ENCODE results near the gene EPN1. TPM values are rescaled to one million over a fixed set of nuclear protein-coding genes. Genes with fewer than 3 reads are reported as not detected.
"Not testable (repeated sequence)": the region's sequence is repeated elsewhere in the genome, so short reads cannot be mapped to it uniquely, and the experiment has no call there.

The EPN1 gene
- total RNA-seq, 1 donor from 2014 or later, result 151 TPM

DNA sequence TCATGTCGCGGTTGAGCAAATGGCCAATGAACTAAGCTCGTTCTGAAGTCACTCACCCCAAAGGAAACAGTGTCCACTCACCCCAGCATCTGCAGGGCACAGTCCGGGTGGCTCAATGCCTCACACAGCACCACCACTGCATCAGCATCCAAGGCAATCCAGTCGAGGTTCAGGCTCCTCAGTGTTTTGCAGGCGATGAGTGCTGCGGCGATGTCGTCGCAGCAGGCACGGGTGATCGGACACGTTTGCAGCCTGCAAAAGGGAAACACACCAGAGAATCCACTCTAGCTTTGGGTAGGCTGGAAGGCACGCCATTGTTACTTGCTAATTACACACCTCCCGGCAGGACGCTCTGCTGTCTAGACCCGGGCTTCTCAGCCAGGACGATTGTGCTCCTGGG, 36.7 kb downstream of the EPN1 start:
- DNase-seq (ENCODE audit: low read depth), result no peak
- TF ChIP-seq, protein P1, sequence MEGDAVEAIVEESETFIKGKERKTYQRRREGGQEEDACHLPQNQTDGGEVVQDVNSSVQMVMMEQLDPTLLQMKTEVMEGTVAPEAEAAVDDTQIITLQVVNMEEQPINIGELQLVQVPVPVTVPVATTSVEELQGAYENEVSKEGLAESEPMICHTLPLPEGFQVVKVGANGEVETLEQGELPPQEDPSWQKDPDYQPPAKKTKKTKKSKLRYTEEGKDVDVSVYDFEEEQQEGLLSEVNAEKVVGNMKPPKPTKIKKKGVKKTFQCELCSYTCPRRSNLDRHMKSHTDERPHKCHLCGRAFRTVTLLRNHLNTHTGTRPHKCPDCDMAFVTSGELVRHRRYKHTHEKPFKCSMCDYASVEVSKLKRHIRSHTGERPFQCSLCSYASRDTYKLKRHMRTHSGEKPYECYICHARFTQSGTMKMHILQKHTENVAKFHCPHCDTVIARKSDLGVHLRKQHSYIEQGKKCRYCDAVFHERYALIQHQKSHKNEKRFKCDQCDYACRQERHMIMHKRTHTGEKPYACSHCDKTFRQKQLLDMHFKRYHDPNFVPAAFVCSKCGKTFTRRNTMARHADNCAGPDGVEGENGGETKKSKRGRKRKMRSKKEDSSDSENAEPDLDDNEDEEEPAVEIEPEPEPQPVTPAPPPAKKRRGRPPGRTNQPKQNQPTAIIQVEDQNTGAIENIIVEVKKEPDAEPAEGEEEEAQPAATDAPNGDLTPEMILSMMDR (conservative IDR thresholded peaks at IDR 0.05; ENCODE audit: low read depth, low read length), result no peak
- H3K4me3 ChIP-seq (ENCODE audit: low read depth, low read length), result no peak overlapping the region

DNA sequence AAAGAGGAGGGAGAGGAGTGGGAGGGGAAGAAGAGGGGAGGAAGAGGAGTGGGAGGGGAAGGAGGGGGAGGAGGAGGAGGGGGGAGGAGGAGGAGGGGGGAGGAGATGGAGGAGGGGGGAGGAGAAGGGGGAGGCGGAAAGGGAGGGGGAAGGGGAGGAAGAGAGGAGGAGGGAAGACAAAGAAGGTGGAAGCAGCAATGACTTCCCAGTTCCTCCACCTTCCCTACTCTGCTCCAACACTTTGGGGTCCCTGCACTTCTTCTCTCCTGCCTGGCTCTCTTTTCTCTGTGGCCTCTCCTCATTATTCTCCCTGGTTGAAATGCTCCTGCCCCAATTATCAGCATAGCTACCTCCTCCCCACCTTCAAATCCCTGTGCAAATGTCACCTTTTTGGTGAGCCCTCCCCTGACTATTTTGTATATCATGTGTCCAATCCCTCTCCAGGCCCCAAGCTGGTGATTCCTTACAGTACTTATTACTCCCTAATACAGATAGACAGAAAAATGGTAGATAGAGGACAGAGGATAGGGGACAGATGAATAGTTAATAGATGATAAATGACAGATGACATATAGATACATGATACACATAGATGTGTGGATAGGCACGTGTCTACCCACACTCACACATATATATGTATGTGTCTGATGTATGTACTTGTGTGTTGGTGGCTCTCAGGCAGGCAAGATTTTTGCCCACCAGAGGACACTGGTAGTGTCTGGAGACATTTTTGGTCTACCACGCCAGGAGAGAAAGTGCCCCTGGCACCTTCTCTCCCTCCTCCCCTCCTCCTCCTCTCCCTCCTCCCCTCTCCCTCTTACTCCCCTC, 38.0 kb downstream of the EPN1 start:
- DNase-seq (ENCODE audit: low read depth), result no peak
- H3K4me3 ChIP-seq (ENCODE audit: low read depth, low read length), result no peak overlapping the region
- TF ChIP-seq, protein P1 (conservative IDR thresholded peaks at IDR 0.05; ENCODE audit: low read depth, low read length), result no peak

DNA sequence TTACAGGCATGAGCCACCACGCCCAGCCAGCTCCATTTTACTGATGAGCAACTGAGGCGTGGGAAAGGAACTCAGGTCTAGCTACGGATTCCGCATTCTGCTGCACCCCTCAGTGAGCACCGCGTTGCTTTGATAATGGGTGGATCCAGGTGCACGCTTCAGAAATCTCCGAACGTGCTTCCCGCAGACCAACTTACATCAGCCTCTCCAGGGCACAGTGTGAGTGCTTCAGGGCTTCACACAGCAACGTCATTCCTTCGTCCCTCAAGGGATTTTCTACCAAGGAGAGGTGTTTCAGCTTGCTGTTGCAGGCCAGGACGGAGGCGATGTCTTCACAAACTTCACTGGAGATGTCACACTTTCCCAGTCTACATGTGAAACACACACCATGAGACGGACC, 41.5 kb downstream of the EPN1 start:
- no peak overlapping the region for H3K4me3 ChIP-seq (ENCODE audit: low read depth, low read length)
- no peak for DNase-seq (ENCODE audit: low read depth)
- TF ChIP-seq, protein P1 (conservative IDR thresholded peaks at IDR 0.05; ENCODE audit: low read depth, low read length), result no peak

DNA sequence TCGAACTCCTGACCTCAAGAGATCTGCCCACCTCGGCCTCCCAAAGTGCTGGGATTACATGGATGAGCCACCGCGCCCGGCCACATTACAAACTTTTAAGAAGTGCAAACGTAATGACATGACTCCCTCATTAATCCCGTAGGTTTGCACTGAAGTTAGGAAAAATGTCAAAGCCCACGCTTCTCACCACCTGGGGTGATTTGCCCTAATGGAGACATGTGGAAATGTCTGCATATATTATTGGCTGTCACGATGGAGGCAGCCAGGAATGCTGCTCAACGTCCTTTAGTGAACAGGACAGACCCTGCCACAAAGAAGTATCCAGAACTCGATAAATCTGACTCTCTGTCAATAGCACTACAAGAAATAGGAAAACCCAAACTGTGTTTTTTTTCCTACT, 42.2 kb downstream of the EPN1 start:
- no peak for DNase-seq (ENCODE audit: low read depth)
- TF ChIP-seq, protein P1 (conservative IDR thresholded peaks at IDR 0.05; ENCODE audit: low read depth, low read length), result no peak
- no peak overlapping the region for H3K4me3 ChIP-seq (ENCODE audit: low read depth, low read length)

DNA sequence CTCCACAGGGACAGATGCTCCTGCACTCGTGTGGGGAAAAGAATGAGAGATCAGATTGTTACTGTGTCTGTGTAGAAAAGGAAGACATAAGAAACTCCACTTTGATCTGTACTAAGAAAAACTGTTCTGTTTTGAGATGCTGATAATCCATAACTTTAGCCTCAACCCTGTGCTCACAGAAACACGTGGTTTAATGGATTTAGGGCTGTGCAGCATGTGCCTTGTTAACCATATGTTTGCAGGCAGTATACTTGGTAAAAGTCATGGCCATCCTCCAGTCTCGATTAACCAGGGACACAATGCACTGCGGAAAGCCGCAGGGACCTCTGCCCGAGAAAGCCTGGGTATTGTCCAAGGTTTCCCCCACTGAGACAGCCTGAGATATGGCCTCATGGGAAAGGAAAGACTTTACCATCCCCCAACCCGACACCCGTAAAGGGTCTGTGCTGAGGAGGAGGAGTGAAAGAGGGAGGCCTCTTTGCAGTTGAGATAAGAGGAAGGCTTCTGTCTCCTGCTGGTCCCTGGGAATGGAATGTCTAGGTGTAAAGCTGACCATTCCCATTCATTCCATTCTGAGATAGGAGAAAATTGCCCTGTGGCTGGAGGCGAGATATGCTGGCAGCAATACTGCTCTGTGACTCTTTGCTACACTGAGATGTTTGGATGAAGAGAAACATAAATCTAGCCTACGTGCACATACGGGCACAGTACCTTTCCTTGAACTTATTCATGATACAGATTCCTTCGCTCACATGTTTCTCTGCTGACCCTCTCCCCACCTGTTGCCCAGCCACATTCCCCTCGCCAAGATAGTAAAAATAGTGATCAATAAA, 43.1 kb downstream of the EPN1 start:
- not testable (repeated sequence) for DNase-seq (ENCODE audit: low read depth); H3K4me3 ChIP-seq (ENCODE audit: low read depth, low read length)

DNA sequence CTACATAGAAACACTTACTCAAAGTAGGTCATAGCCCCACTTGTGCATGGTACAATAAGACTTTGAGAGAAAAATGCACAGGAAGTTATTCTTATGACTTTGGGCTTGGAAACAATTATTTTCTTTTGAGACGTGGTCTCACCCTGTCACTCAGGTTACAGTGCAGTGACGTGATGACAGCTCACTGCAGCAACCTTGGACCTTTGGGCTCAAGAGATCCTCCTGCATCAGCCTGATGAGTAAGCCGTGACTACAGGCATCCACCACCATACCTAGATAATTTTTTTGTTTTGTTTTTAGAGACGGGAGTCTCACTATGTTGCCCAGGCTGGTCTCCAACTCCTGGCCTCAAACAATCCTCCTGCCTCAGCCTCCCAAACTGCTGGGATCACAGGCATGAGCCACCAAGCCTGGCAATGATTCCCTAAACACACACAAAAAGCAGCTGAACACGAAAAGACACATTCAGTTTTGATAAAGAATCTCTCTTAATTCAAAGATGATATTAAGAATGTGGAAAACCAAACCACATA, 45.3 kb downstream of the EPN1 start:
- no peak for DNase-seq (ENCODE audit: low read depth)
- TF ChIP-seq, protein P1 (conservative IDR thresholded peaks at IDR 0.05; ENCODE audit: low read depth, low read length), result no peak
- no peak overlapping the region for H3K4me3 ChIP-seq (ENCODE audit: low read depth, low read length)

DNA sequence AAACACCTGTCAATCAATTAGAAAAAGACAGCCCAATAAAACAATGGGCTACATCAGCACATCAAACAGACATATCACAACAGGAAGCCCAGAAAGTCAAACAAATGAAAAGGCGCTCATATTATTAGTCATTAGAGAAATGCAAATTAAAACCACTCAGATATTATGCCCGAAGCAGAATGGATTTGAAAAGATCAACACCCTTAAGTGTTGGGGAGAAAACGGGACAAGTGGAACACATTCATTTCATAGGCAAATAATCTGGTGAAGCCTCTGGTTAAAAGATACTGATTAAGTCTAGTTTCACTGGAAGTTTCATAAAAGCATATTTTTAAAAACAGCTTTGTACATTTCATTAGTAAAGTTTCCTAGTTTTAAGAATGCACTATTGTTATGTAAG, 45.8 kb downstream of the EPN1 start:
- DNase-seq (ENCODE audit: low read depth), result no peak
- TF ChIP-seq, protein P1 (conservative IDR thresholded peaks at IDR 0.05; ENCODE audit: low read depth, low read length), result no peak
- H3K4me3 ChIP-seq (ENCODE audit: low read depth, low read length), result no peak overlapping the region

Measured in epithelial cell of proximal tubule (primary cell).